ENCODE measurements around the gene FRMD8. TPM values are rescaled to one million over a fixed set of nuclear protein-coding genes. Genes with fewer than 3 reads are reported as not detected.

FRMD8 gene
- polyA plus RNA-seq, 3 donors = 33.7 to 41.2 (median 35.4) TPM

GRCh38 chr11:65410936-65411680, 24.7 kb downstream of the FRMD8 start:
- Mint-ChIP-seq H3K27me3 (ENCODE audit: low read depth in 3 of 3) (peaks cover 0 to 4% (median 0%) of the 10 kb centered on the region in 3 donors), H3K36me3 (peaks cover 49 to 82% of the 10 kb centered on the region in 2 donors), H3K9me3 (peaks cover 0 to 2% (median 0%) of the 10 kb centered on the region in 7 donors), H3K27ac (no peak overlapping the region), H3K4me1 (peaks cover 6% of the 10 kb centered on the region), H3K4me3 (no peak overlapping the region)
- H3K4me2 ChIP-seq (replicated peaks; ENCODE audit: extremely low read depth, low read length, poor library complexity, severe bottlenecking) = no peak overlapping the region
- no peaks in the 10 kb centered on the region for H3K9me3 ChIP-seq (replicated peaks in 1 of 2; ENCODE audit: control insufficient read depth in 1 of 2, insufficient read depth in 1 of 2, low read length in 2 of 2)
- peaks cover 30% of the 10 kb centered on the region for H4K20me1 ChIP-seq (ENCODE audit: insufficient read depth, low read length)
- no peak for TF ChIP-seq CTCF (IDR thresholded peaks at IDR 0.05)
- H3K36me3 ChIP-seq (replicated peaks in 1 of 2; ENCODE audit: control insufficient read depth in 1 of 2, insufficient read depth in 2 of 2, low read length in 2 of 2) = peaks cover 46 to 73% of the 10 kb centered on the region in 2 donors
- no peak overlapping the region for H3K9ac ChIP-seq (ENCODE audit: insufficient read depth, low read length, poor library complexity, severe bottlenecking)
- no peak overlapping the region for H3K27ac ChIP-seq (ENCODE audit: low read depth in 1 of 2, low read length in 2 of 2)
- H2AFZ ChIP-seq (ENCODE audit: insufficient read depth, low read depth, low read length, poor library complexity, severe bottlenecking) = no peak overlapping the region
- no peak for DNase-seq
- no peak overlapping the region for H3K4me3 ChIP-seq (replicated peaks in 1 of 3; ENCODE audit: low read depth in 2 of 3, low read length in 3 of 3)
- H3K4me1 ChIP-seq (ENCODE audit: control insufficient read depth in 1 of 2, insufficient read depth in 2 of 2, low read length in 2 of 2) = peaks cover 4 to 5% of the 10 kb centered on the region in 2 donors
- WGBS (ENCODE audit: insufficient coverage) = 94% methylated on average over 29 of the region's 29 CpGs
- no peaks in the 10 kb centered on the region for H3K27me3 ChIP-seq (ENCODE audit: control insufficient read depth in 2 of 2, insufficient read depth in 2 of 2, low read length in 2 of 2)
- no peaks in the 10 kb centered on the region for H3K79me2 ChIP-seq (ENCODE audit: insufficient read depth, low read length)
- intact Hi-C loops (cut with micrococcal nuclease) = loop anchor here in 1 of 2 donors (10.0 kb wide), 1 partner anchor 46 kb away; no protein-coding TSS in a partner anchor

- Histone ChIP-seq H3K4me3 (replicated peaks in 1 of 3; ENCODE audit: low read depth in 2 of 3, low read length in 3 of 3) (no peak overlapping the region), H3K27me3 (ENCODE audit: control insufficient read depth in 2 of 2, insufficient read depth in 2 of 2, low read length in 2 of 2) (no peaks in the 10 kb centered on the region), H3K4me1 (ENCODE audit: control insufficient read depth in 1 of 2, insufficient read depth in 2 of 2, low read length in 2 of 2) (peaks cover 9 to 10% of the 10 kb centered on the region in 2 donors), H3K79me2 (ENCODE audit: insufficient read depth, low read length) (peaks cover 4% of the 10 kb centered on the region), H2AFZ (ENCODE audit: insufficient read depth, low read depth, low read length, poor library complexity, severe bottlenecking) (no peak overlapping the region), H3K9me3 (replicated peaks in 1 of 2; ENCODE audit: control insufficient read depth in 1 of 2, insufficient read depth in 1 of 2, low read length in 2 of 2) (no peaks in the 10 kb centered on the region), H4K20me1 (ENCODE audit: insufficient read depth, low read length) (peaks cover 33% of the 10 kb centered on the region), H3K36me3 (replicated peaks in 1 of 2; ENCODE audit: control insufficient read depth in 1 of 2, insufficient read depth in 2 of 2, low read length in 2 of 2) (peaks cover 46 to 68% of the 10 kb centered on the region in 2 donors), H3K27ac (ENCODE audit: low read depth in 1 of 2, low read length in 2 of 2) (no peak overlapping the region), H3K4me2 (replicated peaks; ENCODE audit: extremely low read depth, low read length, poor library complexity, severe bottlenecking) (no peak overlapping the region), H3K9ac (ENCODE audit: insufficient read depth, low read length, poor library complexity, severe bottlenecking) (no peak overlapping the region)
- DNase-seq = no peak
- Mint-ChIP-seq H3K4me1 (peaks cover 11% of the 10 kb centered on the region), H3K27me3 (ENCODE audit: low read depth in 3 of 3) (peaks cover 0 to 4% (median 0%) of the 10 kb centered on the region in 3 donors), H3K4me3 (no peak overlapping the region), H3K9me3 (peaks cover 0 to 2% (median 0%) of the 10 kb centered on the region in 7 donors), H3K36me3 (peaks cover 49 to 76% of the 10 kb centered on the region in 2 donors), H3K27ac (no peak overlapping the region)
- no CpG with 5 or more reads among the region's 5 CpGs for WGBS (ENCODE audit: insufficient coverage)
- no peak for TF ChIP-seq CTCF (IDR thresholded peaks at IDR 0.05)
- intact Hi-C loops (cut with micrococcal nuclease) = loop anchor here in 1 of 2 donors (10.0 kb wide), 1 partner anchor 47 kb away; no protein-coding TSS in a partner anchor
Measured at GRCh38 chr11:65411681-65412070, 25.2 kb downstream of the FRMD8 start.

Measured in CD14-positive monocyte (primary cell).